Stromal cell of bone marrow (primary cell): ENCODE measurements around the gene BHMT.
A peak's percentile ranks its signal among the peaks of the same experiment; 100 is the strongest.
"Not testable (repeated sequence)": the region's sequence is repeated elsewhere in the genome, so short reads cannot be mapped to it uniquely, and the experiment has no call there.

Source experiments
- DNase-seq: peaks from one replicate; pipeline ENCODE4 v3.0.0-alpha.2; 2012; ENCODE audit warnings: low read depth

The BHMT gene

DNA sequence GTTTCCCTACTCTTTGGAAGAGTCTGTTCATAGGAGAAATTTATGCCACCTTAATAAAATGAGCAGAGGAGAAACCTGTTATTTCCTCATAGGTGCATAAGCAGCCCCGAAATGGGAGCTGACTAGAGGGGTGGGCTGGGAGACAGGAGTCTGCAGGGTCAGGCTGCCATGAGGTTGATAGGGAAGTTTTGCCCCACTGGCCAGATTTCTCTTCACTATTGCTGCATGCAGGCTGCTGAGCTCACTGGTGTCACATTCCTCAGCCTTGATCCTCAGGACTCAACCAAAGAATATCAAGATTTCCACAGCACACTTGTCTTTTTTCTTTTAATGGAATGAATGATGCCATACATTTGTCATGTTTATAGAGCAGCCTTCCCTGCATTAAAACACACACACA, 60.7 kb downstream of the BHMT start:
- no peak for DNase-seq

DNA sequence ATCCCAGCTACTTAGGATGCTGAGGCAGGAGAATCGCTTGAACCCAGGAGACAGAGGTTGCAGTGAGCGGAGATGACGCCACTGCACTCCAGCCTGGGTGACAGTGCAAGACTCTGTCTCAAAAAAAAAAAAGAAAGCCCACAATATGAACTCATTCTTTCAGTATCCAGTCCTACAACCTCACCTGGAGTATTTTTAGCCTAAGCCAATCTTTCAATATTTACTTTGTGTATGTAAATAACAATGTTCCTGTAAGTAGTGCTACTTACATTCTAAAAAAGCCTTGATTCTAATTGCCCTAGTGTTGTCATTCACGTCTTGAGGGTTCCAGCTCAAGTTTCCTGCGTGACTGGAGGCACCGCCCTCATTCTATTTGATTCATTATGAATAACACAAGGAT, 62.0 kb downstream of the BHMT start:
- no peak for DNase-seq

- DNase-seq: not testable (repeated sequence)
Observed at GRCh38 chr5:79180449-79180848, 68.8 kb downstream of the BHMT start.

GRCh38 chr5:79181419-79182022, 69.9 kb downstream of the BHMT start:
- peak; percentile 9 for DNase-seq
